ENCODE measurements around the gene JCAD.

JCAD gene

DNA sequence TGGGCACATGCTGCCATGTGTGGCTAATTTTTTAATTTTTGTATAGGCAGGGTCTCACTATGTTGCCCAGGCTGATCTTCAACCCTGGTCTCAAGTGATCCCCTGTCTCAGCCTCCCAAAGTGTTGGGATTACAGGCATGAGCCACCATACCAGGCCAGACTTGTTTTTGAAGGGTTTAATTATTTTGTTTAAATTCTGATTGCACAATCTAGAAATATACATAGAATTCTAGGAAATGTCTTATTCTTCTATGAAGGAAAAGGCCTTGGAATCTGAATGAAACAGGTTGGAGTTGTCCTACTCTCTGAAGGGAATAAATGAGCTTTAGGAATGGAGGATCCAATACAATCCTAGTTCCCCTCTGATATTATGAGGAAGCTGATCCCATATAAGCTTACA lies 15.5 kb upstream of the JCAD start:
- DNase-seq (ENCODE audit: low read depth in 1 of 2, low spot score in 1 of 2), result no peak

DNA sequence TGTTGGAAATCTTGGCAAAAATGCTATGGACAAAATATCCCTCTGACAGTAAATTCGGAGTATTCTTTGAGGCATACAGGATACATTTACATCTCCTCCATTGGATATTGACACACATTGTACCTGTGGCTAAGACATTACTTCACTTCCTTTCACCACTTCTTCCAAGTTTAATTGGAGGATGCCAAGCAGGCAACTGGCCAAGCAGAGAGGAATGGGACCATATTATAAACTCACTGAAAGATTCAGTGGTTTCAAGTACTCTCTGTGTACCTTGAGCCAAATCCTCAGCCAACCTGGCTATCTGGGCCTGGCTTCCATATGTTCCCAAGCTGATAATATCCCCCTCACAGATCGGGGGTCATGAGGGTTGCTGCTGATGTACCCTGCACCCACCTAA lies 14.7 kb upstream of the JCAD start:
- no peak for DNase-seq (ENCODE audit: low read depth in 1 of 2, low spot score in 1 of 2)

DNA sequence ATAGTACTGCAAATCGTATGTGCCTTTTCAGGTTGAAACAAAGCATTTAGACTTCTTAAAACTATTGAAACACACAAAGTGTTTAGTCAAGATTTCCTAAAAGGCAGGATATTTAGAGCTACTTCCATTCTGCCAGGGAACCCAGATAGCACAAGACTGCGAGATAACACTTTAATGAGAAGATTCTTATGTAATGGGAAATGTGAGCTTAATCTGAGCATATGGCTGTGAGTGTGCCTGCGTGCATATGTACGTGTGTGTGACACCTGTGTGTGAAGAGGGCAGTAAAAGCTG lies 14.3 kb upstream of the JCAD start:
- DNase-seq (ENCODE audit: low read depth in 1 of 2, low spot score in 1 of 2), result no peak

DNA sequence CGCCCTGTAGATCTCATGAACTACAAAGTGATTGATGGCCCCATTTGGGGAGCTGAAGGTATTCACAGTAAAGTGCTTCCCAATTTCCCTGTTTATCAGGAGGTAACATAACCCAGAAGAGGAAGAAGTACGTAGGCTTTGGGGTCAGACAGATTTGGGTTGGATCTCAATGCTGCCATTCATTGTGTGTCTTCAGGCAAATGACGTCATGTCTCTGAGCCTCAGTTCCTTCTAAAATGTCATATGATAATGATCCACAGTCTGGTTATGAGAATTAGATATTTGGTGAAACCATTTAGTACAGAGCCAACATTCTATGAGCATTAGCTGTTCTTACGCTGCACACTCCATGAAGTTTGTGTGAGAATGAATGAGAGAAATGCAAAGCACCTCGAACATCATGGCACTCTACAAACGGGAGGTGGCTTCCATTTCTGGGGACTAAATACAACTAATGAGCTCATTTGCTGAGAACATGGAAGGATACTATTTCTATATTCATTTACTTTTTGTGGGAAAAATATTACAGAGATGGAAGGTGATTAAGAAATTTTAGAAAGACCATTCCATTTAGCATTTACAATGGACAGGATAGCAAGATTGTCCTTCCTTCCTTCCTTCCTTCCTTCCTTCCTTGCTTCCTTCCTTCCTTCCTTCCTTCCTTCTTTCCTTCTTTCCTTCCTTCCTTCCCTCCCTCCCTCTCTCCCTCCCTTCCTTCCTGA lies 13.8 kb upstream of the JCAD start:
- no peak for DNase-seq (ENCODE audit: low read depth in 1 of 2, low spot score in 1 of 2)

DNA sequence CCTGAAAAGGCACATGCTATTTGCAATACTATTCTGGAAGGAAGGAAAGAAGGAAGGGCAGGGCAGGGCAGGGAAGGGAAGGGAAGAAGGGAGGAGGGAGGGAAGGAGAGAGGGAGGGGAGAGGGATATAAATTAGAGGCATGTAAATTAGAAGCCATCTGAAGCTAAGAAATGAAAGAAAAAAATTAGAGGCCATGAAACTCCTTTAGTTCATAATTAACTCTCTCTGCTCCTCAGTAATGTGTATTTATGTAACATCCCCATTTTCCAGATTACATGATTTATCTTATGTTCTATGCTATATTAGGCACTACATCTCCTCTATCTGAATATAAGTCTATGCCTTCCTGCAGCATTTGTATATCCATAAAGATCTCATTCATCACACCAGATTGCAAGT lies 12.7 kb upstream of the JCAD start:
- DNase-seq (ENCODE audit: low read depth in 1 of 2, low spot score in 1 of 2), result no peak

DNA sequence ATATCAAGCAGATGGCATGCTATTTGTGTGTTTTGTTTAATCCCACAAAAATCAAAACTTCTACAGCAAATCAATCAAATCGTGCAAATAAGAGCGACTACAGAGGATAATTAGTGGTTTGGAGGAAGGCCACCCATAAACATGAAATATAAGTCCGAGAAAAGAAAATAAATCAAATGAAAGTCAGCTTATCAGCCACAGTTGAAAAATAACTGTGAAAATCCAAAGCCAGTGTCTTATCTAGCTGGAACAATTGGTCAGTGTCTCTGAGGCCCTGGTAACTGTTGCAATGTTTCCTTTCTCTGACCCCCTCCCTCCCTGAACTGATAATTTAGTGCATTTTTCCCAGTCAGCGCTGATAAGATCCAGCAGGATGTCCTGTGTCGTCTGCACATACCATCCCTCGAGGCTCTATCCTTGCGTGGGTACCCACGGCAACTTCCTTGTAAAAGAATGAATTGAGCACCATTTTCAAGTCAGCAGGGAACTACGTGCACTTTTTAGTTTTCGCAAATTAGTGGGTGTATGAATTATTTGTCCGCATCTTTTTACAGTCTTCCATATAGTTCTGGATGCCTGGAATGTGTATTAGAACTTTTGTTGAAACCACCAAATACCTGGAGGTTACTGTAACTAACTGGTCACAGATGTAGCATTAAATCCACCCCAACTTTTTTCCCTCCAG lies 10.8 kb upstream of the JCAD start:
- DNase-seq (ENCODE audit: low read depth in 1 of 2, low spot score in 1 of 2), result no peak

DNA sequence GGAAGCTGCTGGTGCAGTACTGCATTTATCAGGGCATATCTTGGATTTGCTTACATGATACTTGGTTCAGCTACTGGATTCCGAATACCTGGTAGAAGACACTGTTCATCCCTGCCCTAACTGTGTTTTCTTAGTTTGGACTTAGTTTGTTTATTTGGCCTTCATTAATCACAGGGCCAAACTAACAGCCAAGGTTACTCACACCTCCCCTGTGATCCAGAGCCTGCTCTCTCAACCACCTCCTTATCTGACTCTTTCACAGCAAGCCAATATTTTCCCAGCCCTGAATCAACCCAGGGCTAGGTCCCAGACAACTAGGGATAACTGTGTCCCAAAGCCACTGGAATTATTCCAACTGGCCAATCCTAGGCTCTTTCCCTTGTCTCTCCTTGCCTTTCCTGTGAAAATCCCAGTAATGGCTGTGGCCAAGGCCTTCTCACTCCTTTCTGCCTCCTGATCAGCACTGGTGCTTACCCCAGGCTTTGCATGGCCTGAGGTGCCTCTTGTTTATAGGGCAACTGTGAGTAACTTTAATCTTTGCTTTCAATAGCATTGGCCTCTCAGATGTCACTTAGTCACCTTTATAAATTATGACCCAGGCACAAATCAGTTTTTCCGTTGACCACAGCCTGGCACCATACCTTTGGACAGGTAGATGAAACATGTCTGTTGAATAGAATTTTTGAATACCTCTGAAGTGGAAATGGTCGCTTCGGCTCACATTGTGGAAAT lies 9.3 kb upstream of the JCAD start:
- no peak for DNase-seq (ENCODE audit: low read depth in 1 of 2, low spot score in 1 of 2)

DNA sequence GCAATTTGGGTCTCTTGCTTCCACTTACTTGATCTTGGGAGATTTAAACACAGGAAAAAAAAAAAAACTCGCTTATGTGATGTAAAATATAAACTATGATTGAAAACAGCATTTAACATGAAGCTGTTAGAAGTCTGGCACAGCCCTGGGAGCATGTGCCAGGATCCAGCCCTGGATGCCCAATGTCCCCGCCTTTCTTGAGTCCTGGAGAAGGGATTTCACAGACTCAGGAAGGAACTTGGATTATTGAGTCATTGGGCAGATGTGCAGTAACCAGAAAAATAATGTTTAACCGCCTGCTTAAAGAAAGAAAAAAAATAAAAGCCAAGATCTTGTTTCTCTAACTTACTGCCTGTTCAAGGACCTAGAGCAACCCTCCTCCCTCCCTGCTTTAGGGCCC lies 3.7 kb upstream of the JCAD start:
- no peak for DNase-seq (ENCODE audit: low read depth in 1 of 2, low spot score in 1 of 2)

DNA sequence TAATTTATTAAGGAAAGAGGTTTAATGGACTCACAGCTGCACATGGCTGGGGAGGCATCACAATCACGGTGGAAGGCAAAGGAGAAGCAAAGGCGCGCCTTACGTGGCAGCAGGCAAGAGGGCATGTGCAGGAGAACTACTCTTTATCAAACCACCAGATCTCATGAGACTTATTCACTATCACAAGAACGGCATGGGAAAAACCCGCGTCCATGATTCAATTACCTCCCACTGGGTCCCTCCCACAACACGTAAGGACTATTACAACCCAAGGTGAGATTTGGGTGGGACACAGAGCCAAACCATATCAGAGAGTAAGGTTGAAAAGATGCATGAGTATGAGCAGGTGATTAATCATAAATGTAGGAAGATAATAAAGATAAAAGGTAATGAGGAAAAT lies 3.2 kb upstream of the JCAD start:
- DNase-seq (ENCODE audit: low read depth in 1 of 2, low spot score in 1 of 2), result no peak

DNA sequence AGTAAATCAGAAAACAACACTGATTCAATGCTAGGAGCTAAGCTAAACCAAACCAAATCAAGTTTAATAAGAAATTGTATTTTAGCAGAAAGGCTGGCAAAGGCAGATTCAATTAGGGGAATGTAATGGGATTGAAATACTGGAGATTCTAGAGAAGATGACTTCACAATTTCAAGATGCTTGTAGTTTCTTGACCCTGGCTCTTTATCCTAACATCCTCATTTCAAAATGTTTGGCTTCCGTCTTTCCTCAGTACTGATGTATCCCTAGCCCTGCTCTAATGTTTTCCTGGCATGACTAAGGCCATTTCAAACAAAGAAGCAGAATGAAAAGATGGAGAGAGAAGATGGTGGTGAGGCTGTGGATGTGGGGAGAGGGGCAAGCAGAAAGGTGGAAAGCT lies 2.7 kb upstream of the JCAD start:
- no peak for DNase-seq (ENCODE audit: low read depth in 1 of 2, low spot score in 1 of 2)

DNA sequence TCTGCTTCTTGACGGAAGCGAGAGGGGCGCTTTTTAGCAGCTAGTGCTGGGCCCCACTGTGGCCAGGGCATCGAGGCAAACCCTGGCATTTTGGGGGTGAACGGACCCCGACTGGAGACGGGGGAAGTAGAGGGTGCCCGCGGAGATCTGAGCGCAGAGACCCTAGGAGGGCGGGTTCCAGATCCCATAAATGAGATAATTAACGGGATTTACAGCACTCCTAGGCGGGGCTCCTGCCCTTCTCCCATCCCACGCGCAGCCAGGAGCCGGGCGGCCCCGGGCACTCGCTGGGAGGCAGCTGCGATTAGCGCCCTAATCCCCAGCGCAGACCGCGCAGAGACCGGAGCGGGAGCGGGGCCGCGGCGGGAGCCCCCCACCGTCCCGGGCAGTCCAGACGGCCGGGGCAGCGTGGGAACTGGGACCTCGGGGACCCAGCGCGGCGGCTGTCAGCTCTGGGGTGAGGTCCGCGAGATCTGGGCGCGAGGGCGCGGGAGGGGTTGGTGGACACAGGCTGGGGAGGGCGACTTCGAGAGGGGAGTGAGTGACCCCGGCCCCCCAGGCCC lies 735 bp downstream of the JCAD start:
- DNase-seq (ENCODE audit: low read depth in 1 of 2, low spot score in 1 of 2), result no peak

DNA sequence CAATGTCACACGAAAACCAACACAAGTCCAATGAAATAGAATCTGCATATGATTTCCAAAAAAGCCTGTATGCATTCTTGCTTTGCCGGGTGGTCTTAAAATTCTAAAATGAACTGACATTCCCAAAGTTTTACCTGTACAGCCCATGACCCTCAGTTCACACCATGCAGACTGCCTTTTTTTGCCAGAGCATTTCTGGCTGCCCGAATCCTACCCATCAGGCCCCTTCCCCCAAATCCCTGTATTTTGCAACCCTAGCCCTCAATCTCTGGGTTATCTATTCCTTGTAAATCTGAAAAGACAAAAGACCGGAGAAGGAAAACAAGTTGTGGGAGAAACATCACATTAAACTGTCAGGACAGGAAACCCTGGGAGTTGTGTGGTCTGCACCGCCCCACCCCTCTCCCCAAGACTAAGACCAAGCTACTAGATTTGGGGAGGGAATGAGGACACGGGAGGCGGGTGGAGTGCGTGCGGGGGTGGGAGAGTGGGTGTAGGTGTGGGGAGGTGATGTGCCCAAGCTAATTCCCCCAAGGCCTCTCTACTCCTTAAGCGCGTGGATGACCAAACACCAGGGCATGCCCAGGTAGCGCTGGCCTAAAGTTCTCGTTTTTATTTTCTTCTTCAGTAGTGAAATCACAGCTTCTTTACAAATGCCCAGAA lies 1.4 kb downstream of the JCAD start:
- DNase-seq (ENCODE audit: low read depth in 1 of 2, low spot score in 1 of 2), result no peak

DNA sequence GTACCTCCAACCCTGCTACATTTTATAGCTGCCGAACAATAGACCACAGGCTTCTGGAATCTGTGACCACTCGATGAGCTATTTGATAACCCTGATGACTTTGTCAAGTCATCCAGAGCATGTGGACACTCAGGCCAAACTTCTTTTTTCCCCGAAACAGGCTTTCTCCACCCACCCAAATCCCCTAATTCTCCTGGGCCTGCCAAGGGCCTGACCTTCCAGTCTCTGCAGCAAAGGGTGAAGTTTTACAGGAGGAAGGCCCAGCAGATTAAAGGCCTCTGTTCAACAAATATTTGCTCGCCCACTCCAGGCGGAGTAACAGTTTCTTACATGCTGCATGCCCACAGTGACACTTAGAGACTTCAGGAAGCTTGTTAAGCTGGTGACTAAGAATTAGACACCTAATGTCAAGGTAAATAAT lies 2.0 kb downstream of the JCAD start:
- no peak for DNase-seq (ENCODE audit: low read depth in 1 of 2, low spot score in 1 of 2)

DNA sequence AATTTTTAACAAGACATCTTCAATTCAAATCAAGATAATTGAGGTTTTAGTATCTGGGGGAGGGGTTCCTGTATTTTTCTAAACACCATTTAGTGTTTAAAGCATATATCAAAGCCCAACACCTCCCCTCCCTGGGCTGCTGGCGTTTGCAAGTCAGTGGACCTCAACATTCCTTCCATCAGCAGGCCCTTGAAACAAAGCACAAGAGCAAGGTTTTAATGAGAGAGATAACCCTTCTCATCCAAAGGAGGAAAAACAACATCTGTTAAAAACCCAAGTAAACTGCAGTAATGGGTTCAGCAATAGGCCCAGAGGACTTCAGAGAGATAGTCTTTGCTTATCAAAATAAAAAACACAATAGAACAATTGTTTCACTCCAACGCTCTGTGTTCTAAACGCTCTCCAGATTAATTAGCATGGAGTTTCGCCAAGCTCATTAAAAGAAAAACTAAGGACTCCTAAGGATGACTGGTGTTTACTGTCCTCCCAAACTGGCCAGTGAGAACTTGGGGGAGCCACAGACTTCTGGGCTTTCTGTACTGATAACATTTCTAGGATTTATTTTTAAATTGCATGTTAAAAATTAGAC lies 2.5 kb downstream of the JCAD start:
- DNase-seq (ENCODE audit: low read depth in 1 of 2, low spot score in 1 of 2), result no peak

DNA sequence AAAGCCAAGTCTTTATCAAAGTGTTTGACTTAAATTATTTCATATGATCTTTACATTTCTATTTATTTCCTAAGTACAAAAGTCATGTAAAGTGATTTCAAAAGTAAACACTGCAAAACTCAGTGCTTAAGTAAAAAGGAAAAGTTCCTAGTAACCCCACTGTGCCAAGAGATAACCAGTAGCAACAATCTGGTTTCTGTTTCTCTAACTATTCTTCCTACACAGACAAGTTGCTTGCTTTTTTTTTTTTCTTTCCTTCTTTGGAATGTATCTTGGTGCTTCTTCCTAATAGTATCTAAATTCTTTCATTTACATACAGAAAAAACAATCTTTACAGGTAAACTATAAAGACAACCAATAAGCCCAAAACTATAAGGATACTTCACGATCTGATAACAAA lies 3.1 kb downstream of the JCAD start:
- DNase-seq (ENCODE audit: low read depth in 1 of 2, low spot score in 1 of 2), result no peak

DNA sequence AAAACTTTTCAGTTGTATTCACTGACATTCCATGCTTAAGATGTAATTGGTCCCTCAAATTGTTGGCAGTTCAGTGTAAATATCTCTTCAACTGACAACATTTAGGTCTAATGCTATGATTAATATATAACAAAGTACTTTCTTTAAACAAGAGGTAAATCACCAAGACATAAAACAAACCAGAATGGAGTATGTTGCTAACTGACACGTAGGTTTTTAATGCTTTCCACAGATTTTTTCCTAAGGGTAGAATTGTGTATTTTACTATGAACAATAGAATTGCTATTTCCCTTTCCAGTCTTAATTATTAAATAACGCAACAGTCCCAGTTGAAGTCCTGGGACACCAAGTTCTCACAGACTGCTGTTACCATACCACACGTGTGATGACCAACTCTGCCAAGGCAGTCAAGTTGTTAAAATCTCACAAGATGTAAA lies 4.1 kb downstream of the JCAD start:
- DNase-seq (ENCODE audit: low read depth in 1 of 2, low spot score in 1 of 2), result no peak

DNA sequence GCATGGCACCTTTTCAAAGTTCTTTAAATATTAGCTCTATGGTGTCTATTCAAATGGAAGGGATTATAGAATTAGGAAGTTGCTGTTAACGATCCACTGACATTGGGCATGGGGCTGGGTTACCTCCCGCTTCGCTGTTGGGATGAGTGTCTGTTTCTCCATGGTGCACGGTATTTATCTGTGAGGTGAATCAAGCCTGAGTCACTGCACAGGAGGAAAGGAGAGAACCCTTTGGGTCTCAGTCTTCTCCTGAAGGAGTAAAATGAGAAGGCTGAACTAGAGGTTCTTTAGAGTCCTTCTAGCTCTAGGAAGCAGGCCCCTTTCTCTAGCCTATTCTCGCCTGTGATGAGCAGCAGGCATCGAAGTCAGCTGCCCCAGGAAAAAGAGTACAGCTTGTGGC lies 7.3 kb downstream of the JCAD start:
- no peak for DNase-seq (ENCODE audit: low read depth in 1 of 2, low spot score in 1 of 2)

DNA sequence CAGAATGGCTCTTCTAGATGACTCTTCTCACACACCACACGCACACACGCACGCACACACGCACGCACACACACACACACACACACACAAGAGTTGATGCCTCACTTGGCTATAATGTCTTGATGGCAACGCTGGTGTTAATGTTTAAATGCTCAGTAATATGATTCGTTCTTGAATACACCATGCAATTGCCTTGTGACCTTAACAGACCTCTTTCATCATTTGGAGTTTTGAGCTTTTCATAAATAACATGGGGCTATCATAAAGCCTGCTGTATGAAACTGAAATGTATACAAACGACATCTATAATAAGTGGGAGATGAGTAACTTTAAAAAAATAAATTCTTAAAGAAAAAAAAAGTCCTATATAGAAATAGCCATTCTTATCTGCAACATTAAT lies 8.2 kb downstream of the JCAD start:
- no peak for DNase-seq (ENCODE audit: low read depth in 1 of 2, low spot score in 1 of 2)

DNA sequence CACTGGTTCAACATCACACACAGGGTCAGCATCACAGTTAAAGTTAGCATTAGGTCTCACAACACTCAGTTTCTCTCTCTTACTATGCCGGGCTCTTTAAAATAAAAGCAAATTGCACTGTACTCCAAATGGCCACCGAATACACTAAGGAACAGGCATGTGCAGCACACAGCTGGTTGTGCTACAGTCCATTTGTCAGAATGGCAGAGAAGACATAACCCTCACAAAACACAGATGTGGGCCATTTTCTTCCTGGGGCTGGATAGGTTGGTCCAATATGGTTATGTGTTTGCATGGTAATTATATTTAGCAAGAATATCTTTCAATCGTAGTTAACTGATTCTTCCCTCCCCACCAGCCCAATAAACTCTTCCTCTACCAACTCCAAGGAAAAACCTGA lies 9.0 kb downstream of the JCAD start:
- no peak for DNase-seq (ENCODE audit: low read depth in 1 of 2, low spot score in 1 of 2)

DNA sequence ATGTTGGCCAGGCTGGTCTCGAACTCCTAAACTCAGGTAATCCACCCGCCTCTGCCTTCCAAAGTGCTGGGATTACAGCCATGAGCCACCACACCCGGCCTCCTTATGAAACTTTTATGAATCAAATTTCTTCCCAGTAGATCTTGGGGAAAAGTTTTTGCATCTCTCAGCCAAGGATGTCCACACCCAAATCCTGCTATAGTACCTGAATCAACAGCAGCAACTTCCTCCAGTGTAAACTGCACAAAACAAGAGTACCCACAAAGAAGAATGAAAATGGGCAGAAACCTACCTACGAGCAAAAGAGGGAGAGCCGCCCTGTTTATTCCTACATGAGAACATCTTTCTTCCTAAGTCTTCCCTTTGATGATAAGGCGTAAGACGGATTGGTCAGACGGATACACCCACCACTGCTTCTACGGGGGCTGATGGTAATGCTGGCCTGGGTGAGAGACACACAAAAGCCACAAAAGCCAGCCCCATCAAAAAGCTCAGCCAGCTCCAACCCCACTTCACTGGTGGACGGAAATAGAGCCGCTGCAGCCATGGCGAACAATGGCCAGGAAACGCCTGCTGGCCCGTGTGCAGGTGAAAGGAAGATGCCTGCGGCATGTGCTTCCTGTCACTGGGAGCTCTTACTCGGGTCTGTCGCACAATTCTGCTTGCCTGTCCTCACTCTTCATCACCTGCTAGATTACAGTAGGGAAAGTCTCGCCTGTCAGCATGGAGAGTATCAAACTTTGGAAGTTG lies 10.4 kb downstream of the JCAD start:
- no peak for DNase-seq (ENCODE audit: low read depth in 1 of 2, low spot score in 1 of 2)
